Activated CD8-positive, alpha-beta memory T cell treated with anti-CD3 and anti-CD28 coated beads, Interleukin-2, amount 10 ng/mL, durations not matched to agents 7 days and 5 days (primary cell): ENCODE results near the gene MC4R. TPM values are rescaled to one million over a fixed set of nuclear protein-coding genes. Genes with fewer than 3 reads are reported as not detected.

ENCODE experiments used
- ATAC-seq: fragments of 150-1000 bp; cut with Tn5 transposase; one replicate; pipeline ENCODE4 v1.10.0; 2021; ENCODE audit warnings: moderate library complexity
- CTCF ChIA-PET: fragments of 350-600 bp; sonication (Branson Sonifier 250); formaldehyde crosslinking; loops from one replicate; lab custom pipeline; 2021; ENCODE audit warnings: antibody characterized with exemption; lab: Charles Lee
- DNase-seq: peaks from one replicate; pipeline ENCODE4 v3.0.0-alpha.2; 2020
- H3K27ac Mint-ChIP-seq: one replicate; pipeline ENCODE4 v1.8.0; 2021; ENCODE audit warnings: mild to moderate bottlenecking, mixed read lengths
- H3K27me3 Mint-ChIP-seq: one replicate; pipeline ENCODE4 v1.8.0; 2021; ENCODE audit warnings: mixed read lengths
- H3K36me3 Mint-ChIP-seq: one replicate; pipeline ENCODE4 v1.8.0; 2021; ENCODE audit warnings: mild to moderate bottlenecking, mixed read lengths
- H3K4me1 Mint-ChIP-seq: one replicate; pipeline ENCODE4 v1.8.0; 2021; ENCODE audit warnings: mixed read lengths
- H3K4me3 Mint-ChIP-seq: one replicate; pipeline ENCODE4 v1.8.0; 2021; ENCODE audit warnings: mild to moderate bottlenecking, moderate library complexity, mixed read lengths
- H3K9me3 Mint-ChIP-seq: one replicate; pipeline ENCODE4 v1.8.0; 2022; ENCODE audit warnings: low read depth, mixed read lengths
- total RNA-seq, 2 experiments: library from RNA; stranded (reverse); gene quantifications; one replicate each; pipeline ENCODE4 v1.2.3, GENCODE V29; 2021

The MC4R gene
- total RNA-seq, 2 experiments from 2014 or later = not detected

GRCh38 chr18:60377778-60378469, 5.3 kb upstream of the MC4R start:
- Mint-ChIP-seq H3K36me3 (no peaks in the 10 kb centered on the region), H3K4me1 (no peaks in the 10 kb centered on the region), H3K9me3 (no peaks in the 10 kb centered on the region), H3K27ac (no peak overlapping the region), H3K27me3 (no peaks in the 10 kb centered on the region), H3K4me3 (no peak overlapping the region)
- CTCF ChIA-PET = no interaction called here
- DNase-seq = no peak
- ATAC-seq = no peak

DNA sequence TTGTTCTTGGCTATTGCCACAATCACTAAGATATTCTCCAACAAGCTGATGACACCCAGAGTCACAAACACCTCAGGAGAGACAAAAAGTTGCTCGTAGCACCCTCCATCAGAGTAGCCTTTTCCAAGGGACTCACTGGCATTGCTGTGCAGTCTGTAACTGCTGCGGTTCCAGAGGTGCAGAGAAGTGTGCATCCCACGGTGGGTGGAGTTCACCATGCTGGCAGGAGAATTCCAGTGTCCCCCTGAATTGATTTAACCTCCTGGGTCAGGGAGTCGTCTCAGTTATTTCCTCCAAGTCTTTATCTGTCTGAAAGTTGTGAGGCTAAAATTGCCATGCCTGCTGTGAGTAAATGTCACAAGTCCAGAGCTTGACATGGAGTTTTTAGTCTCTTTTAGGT, 443 bp downstream of the MC4R start:
- CTCF ChIA-PET = no interaction called here
- H3K27ac Mint-ChIP-seq = no peak overlapping the region
- H3K36me3 Mint-ChIP-seq = no peaks in the 10 kb centered on the region
- H3K4me3 Mint-ChIP-seq = no peak overlapping the region
- no peak for DNase-seq
- no peaks in the 10 kb centered on the region for H3K9me3 Mint-ChIP-seq
- no peaks in the 10 kb centered on the region for H3K4me1 Mint-ChIP-seq
- no peak for ATAC-seq
- no peaks in the 10 kb centered on the region for H3K27me3 Mint-ChIP-seq

DNA sequence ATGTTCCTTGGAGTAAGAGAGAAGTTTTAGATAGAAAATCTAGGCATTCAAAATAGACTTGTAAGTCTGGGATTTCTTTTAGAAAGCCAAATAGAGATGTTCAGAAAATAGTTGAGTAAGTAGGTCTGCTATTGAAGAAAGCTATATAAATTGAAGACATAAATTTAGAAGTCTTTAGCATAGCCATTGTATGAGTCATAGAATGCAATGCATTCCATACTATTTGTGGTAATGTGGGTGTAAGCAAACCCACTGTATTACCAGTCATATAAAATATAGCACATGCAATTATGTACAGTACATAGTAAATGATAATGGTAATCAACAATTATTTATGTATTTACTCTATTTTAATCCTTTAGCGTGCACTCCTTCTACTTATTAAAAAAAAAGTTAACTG, 14.1 kb downstream of the MC4R start:
- no peak for ATAC-seq
- no peak for DNase-seq
- no peaks in the 10 kb centered on the region for H3K27me3 Mint-ChIP-seq
- no peak overlapping the region for H3K4me3 Mint-ChIP-seq
- H3K36me3 Mint-ChIP-seq = no peaks in the 10 kb centered on the region
- H3K27ac Mint-ChIP-seq = no peak overlapping the region
- H3K9me3 Mint-ChIP-seq = peaks cover 6% of the 10 kb centered on the region
- H3K4me1 Mint-ChIP-seq = no peaks in the 10 kb centered on the region
- CTCF ChIA-PET = no interaction called here

DNA sequence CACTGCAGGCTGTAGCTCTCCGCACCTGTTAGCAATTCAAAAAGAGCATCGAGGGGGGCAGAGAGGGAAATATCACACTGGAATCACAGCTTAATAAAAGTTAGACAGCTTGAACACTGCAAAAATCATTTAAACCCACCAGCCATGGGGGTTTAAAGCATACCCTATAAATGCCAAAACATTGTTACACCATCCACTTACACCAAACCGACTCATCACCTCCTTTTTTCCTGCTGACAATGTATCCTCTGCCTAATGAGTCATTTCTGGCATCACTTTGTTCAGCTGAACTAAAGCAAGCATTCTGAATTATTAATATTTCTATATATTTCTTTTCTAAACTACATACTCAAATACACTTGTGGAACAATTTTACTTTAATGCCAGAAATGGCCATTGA, 21.6 kb downstream of the MC4R start:
- Mint-ChIP-seq H3K4me3 (no peak overlapping the region), H3K9me3 (peaks cover 8% of the 10 kb centered on the region), H3K4me1 (no peaks in the 10 kb centered on the region), H3K27ac (no peak overlapping the region), H3K36me3 (no peaks in the 10 kb centered on the region), H3K27me3 (no peaks in the 10 kb centered on the region)
- DNase-seq (no peak), ATAC-seq (no peak)
- CTCF ChIA-PET = no interaction called here

DNA sequence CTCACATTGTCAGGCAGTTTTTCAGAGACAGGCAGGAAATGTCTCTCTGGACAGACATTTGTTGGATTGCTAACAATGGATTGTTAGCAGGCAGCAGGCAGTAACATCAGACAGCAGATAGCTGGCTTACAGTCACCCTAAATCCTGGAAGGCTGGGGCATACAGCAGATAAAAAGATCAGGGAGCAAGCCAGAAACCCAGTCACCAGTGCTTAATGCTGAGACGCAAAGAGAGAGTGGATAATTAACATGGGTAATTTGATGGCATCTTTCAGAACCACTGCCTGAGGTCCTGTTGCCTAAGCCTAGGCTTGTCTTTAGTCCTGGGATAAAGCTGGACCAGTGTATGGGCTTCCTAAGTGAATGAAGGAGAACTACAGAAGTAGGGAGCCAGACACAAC, 22.4 kb downstream of the MC4R start:
- CTCF ChIA-PET = no interaction called here
- DNase-seq = no peak
- peaks cover 5% of the 10 kb centered on the region for H3K9me3 Mint-ChIP-seq
- ATAC-seq = no peak
- H3K4me3 Mint-ChIP-seq = no peak overlapping the region
- H3K4me1 Mint-ChIP-seq = no peaks in the 10 kb centered on the region
- no peaks in the 10 kb centered on the region for H3K27me3 Mint-ChIP-seq
- H3K36me3 Mint-ChIP-seq = no peaks in the 10 kb centered on the region
- no peak overlapping the region for H3K27ac Mint-ChIP-seq

GRCh38 chr18:60347526-60348045, 25.0 kb downstream of the MC4R start:
- H3K4me1 Mint-ChIP-seq = no peaks in the 10 kb centered on the region

GRCh38 chr18:60339018-60339417, 33.6 kb downstream of the MC4R start:
- no peak overlapping the region for H3K4me3 Mint-ChIP-seq
- peaks cover 3% of the 10 kb centered on the region for H3K9me3 Mint-ChIP-seq
- no peak for ATAC-seq
- no peaks in the 10 kb centered on the region for H3K27me3 Mint-ChIP-seq
- H3K4me1 Mint-ChIP-seq = no peaks in the 10 kb centered on the region
- DNase-seq = no peak
- no peak overlapping the region for H3K27ac Mint-ChIP-seq
- H3K36me3 Mint-ChIP-seq = no peaks in the 10 kb centered on the region
- CTCF ChIA-PET = no interaction called here

More at GRCh38 chr18:60347526-60348045, 25.0 kb downstream of the MC4R start:
- no peak overlapping the region for H3K27ac Mint-ChIP-seq
- H3K36me3 Mint-ChIP-seq = no peaks in the 10 kb centered on the region
- no peaks in the 10 kb centered on the region for H3K27me3 Mint-ChIP-seq
- CTCF ChIA-PET = no interaction called here
- ATAC-seq (no peak), DNase-seq (no peak)
- peaks cover 5% of the 10 kb centered on the region for H3K9me3 Mint-ChIP-seq
- no peak overlapping the region for H3K4me3 Mint-ChIP-seq

DNA sequence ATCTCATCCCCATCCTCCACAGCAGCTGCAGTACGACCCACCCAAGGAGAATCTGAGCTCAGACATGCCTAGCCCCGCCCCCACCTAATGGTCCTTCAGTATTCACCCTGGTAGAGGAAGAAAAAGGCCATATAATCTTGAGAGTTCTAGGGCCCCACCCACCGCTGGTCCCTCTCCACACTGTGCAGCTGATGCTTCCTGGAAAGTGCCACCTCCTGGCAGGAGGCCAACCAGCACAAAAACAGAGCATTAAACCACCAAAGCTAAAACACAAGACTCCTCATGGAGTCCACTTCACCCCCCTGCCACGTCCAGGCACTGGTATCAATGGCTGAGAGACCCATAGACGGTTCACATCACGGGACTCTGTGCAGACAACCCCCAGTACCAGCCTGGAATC, 40.7 kb downstream of the MC4R start:
- no peaks in the 10 kb centered on the region for H3K36me3 Mint-ChIP-seq
- H3K9me3 Mint-ChIP-seq = peaks cover 3% of the 10 kb centered on the region
- ATAC-seq (no peak), DNase-seq (no peak)
- H3K4me3 Mint-ChIP-seq = no peak overlapping the region
- CTCF ChIA-PET = no interaction called here
- H3K27me3 Mint-ChIP-seq = no peaks in the 10 kb centered on the region
- no peaks in the 10 kb centered on the region for H3K4me1 Mint-ChIP-seq
- H3K27ac Mint-ChIP-seq = no peak overlapping the region

DNA sequence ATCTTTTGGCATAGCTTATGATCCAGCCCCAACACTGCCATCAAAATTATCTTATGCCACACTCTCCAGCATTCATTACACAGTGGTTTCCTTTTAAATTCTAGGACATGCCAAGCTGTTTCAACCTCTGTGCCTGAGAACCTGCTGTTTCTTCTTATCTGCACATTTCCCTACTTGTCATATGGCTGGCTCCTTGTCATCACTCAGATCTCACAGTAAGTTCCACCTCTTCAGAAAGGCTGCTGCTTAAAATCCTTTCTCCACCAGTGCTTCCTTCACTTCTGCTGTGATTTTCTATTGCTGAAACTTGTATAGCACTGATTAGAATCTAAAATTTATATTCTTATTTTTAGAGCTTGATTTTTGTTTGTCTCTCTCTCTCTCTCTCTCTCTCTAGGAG, 43.4 kb downstream of the MC4R start:
- no peak for ATAC-seq
- no peaks in the 10 kb centered on the region for H3K27me3 Mint-ChIP-seq
- no peaks in the 10 kb centered on the region for H3K4me1 Mint-ChIP-seq
- H3K27ac Mint-ChIP-seq = no peak overlapping the region
- DNase-seq = no peak
- no peak overlapping the region for H3K4me3 Mint-ChIP-seq
- H3K36me3 Mint-ChIP-seq = no peaks in the 10 kb centered on the region
- no peaks in the 10 kb centered on the region for H3K9me3 Mint-ChIP-seq
- CTCF ChIA-PET = no interaction called here

DNA sequence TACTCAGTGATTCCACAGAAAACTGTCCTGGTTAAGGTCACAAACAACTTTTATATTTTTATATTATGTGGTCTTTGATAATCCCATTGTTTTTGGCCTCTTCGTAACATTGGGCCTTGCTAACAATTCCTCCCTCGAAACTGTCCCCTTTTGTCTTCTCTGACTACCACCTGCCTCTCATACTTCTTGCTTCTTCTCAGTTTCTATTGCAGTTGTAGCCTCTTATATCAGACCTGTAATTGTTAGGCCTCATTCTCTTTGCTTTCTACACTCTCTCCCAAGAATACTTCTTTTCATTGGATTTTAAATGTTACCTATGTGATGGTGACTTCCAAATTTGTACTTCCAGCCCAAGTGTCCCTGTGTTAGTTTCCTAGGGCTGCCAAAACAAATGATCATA, 44.7 kb downstream of the MC4R start:
- Mint-ChIP-seq H3K4me1 (no peaks in the 10 kb centered on the region), H3K36me3 (no peaks in the 10 kb centered on the region), H3K9me3 (no peaks in the 10 kb centered on the region), H3K27me3 (no peaks in the 10 kb centered on the region), H3K27ac (no peak overlapping the region), H3K4me3 (no peak overlapping the region)
- no peak for DNase-seq
- ATAC-seq = no peak
- CTCF ChIA-PET = no interaction called here

DNA sequence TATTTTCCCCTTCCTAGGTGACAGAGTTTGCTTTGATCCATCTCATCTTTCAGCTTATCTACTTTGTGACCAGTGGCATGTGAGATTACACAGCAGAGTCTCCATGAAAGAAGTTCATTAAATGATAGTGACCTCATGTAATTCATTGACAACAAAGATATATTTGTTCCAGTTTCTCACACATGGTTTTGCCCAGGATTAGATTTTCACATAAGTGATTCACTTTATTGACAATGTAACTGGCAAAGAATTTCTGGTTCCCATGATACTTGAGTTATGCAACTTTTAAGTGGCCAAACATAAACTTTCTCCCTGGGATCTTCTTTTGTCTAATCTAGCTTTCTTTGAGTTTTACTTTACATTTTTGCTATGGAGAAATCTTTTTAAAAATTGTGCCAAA, 50.0 kb downstream of the MC4R start:
- H3K36me3 Mint-ChIP-seq = no peaks in the 10 kb centered on the region
- ATAC-seq (no peak), DNase-seq (no peak)
- no peak overlapping the region for H3K4me3 Mint-ChIP-seq
- H3K27me3 Mint-ChIP-seq = no peaks in the 10 kb centered on the region
- peaks cover 3% of the 10 kb centered on the region for H3K9me3 Mint-ChIP-seq
- no peaks in the 10 kb centered on the region for H3K4me1 Mint-ChIP-seq
- CTCF ChIA-PET = no interaction called here
- no peak overlapping the region for H3K27ac Mint-ChIP-seq
